Prostate gland (tissue), 2 donors: ENCODE data around the gene NPTXR.

ENCODE experiments used
- CTCF ChIP-seq, 4 experiments: fragments of 200-600 bp in 2 of 4; fragments of 450-650 bp in 2 of 4; sonication (generic) in 2 of 4; IDR thresholded peaks; 1 replicate in 3 of 4; 2 replicates in 1 of 4; pipeline ENCODE4 v1.5.1; 2016 to 2019; ENCODE audit warnings: antibody characterized with exemption in 4 of 4, mild to moderate bottlenecking in 2 of 4, moderate library complexity in 2 of 4
- POLR2A ChIP-seq: fragments of 450-650 bp; IDR thresholded peaks from one replicate; pipeline ENCODE4 v1.6.1; 2016; ENCODE audit warnings: antibody characterized with exemption, mild to moderate bottlenecking

- TF ChIP-seq POLR2A (no peak), CTCF (IDR thresholded peaks at IDR 0.05) (no peak)
Observed at GRCh38 chr22:38861927-38862326, 18.1 kb upstream of the NPTXR start.
